BLaER1 (cell line): ENCODE data around the gene CALCOCO1.

Experiments used
- H3K27ac ChIP-seq: shearing (Covaris generic); formaldehyde crosslinking; 2 replicates; pipeline ENCODE4 v1.8.1; 2022
- H3K27me3 ChIP-seq: shearing (Covaris generic); formaldehyde crosslinking; 2 replicates; pipeline ENCODE4 v1.8.1; 2022
- H3K36me3 ChIP-seq: shearing (Covaris generic); formaldehyde crosslinking; 2 replicates; pipeline ENCODE4 v1.8.1; 2022
- H3K4me1 ChIP-seq: shearing (Covaris generic); formaldehyde crosslinking; 2 replicates; pipeline ENCODE4 v1.8.1; 2022
- H3K4me2 ChIP-seq: shearing (Covaris generic); formaldehyde crosslinking; 2 replicates; pipeline ENCODE4 v1.8.1; 2022
- H3K4me3 ChIP-seq: shearing (Covaris generic); formaldehyde crosslinking; 2 replicates; pipeline ENCODE4 v1.8.1; 2022
- H3K9ac ChIP-seq: shearing (Covaris generic); formaldehyde crosslinking; 2 replicates; pipeline ENCODE4 v1.8.1; 2022
- H3K9me3 ChIP-seq: shearing (Covaris generic); formaldehyde crosslinking; 2 replicates; pipeline ENCODE4 v1.8.1; 2022
- H4K20me1 ChIP-seq: shearing (Covaris generic); formaldehyde crosslinking; 2 replicates; pipeline ENCODE4 v1.8.1; 2022
- Cebpa-rat ChIP-seq: shearing (Covaris generic); IDR thresholded peaks from 2 replicates; pipeline ENCODE4 v1.8.1; 2022

CALCOCO1 gene

DNA sequence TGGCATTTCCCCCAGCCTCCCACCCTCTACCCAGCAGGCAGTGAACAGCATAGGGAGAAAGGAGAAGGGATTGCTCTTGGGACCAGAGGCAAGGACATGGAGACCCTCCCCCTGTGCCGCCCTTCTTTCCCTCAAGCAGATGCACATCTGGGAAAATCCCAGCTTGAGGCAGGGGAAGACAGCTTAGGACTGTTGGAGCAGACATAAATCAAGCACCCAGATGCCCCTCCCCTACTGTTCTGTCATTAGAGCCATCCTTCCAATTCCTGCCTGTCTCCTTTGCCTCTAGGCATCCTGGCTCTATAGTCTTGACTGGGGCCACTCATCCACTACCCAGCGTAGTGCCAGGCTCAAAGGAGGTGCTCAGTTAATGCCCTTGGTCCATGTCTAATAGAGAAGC is 32.0 kb upstream of the CALCOCO1 start:
- Histone ChIP-seq H3K4me3 (no peak overlapping the region), H3K36me3 (no peaks in the 10 kb centered on the region), H4K20me1 (no peaks in the 10 kb centered on the region), H3K9me3 (no peaks in the 10 kb centered on the region), H3K27ac (no peak overlapping the region), H3K4me2 (no peak overlapping the region), H3K9ac (no peak overlapping the region), H3K4me1 (peaks cover 31% of the 10 kb centered on the region), H3K27me3 (peaks cover 53% of the 10 kb centered on the region)
- TF ChIP-seq Cebpa-rat, result no peak

- TF ChIP-seq Cebpa-rat, result no peak
- Histone ChIP-seq H3K4me2 (no peak overlapping the region), H3K9ac (no peak overlapping the region), H3K4me1 (peaks cover 37% of the 10 kb centered on the region), H3K36me3 (no peaks in the 10 kb centered on the region), H3K9me3 (no peaks in the 10 kb centered on the region), H3K27me3 (peaks cover 58% of the 10 kb centered on the region), H3K27ac (no peak overlapping the region), H3K4me3 (no peak overlapping the region), H4K20me1 (no peaks in the 10 kb centered on the region)
Observed at GRCh38 chr12:53758730-53759103, 31.5 kb upstream of the CALCOCO1 start.

DNA sequence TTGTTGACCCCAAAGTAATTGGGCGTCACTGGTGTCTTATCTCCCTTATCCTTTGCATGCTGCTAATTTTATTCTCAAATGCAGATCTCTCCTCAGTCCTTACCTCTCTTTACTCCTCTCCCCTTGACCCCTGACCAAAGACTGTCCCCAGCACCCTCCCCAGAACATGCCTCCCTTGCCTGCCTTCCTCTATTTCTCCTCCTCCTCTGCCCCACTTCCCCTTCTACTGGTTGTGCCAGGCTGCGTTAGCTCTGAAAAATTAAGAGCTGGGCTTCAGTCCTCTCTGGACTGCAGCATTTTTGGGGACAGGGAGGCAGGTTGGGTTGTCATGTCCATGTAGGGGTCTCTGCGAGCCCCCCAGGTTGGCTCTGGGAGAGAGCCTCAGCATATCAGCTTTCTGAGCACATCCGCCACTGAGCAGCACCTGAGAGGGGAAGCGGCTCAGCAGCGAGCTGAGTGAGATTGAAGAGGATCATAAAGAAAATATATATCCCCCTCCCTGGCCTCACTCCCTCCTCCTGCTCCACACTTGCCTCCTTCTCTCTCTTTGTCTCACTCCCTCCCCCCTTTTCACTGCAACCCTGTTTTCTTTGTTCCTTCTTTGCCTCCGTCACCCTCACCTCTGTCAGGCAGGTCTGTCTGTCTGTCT is 31.0 kb upstream of the CALCOCO1 start:
- Histone ChIP-seq H3K4me3 (no peak overlapping the region), H3K9ac (no peak overlapping the region), H3K27ac (no peak overlapping the region), H3K9me3 (no peaks in the 10 kb centered on the region), H3K27me3 (peaks cover 63% of the 10 kb centered on the region), H3K4me2 (no peak overlapping the region), H3K4me1 (peaks cover 42% of the 10 kb centered on the region), H3K36me3 (no peaks in the 10 kb centered on the region), H4K20me1 (no peaks in the 10 kb centered on the region)
- TF ChIP-seq Cebpa-rat, result no peak

GRCh38 chr12:53757101-53757770 is 30.0 kb upstream of the CALCOCO1 start:
- peak overlapping the region; percentile 69 for H3K4me2 ChIP-seq
- H4K20me1 ChIP-seq, result no peaks in the 10 kb centered on the region
- peaks cover 44% of the 10 kb centered on the region for H3K4me1 ChIP-seq
- no peaks in the 10 kb centered on the region for H3K36me3 ChIP-seq
- no peak overlapping the region for H3K4me3 ChIP-seq
- no peak overlapping the region for H3K9ac ChIP-seq
- no peaks in the 10 kb centered on the region for H3K9me3 ChIP-seq
- H3K27ac ChIP-seq, result no peak overlapping the region
- H3K27me3 ChIP-seq, result peaks cover 73% of the 10 kb centered on the region
- no peak for TF ChIP-seq Cebpa-rat

DNA sequence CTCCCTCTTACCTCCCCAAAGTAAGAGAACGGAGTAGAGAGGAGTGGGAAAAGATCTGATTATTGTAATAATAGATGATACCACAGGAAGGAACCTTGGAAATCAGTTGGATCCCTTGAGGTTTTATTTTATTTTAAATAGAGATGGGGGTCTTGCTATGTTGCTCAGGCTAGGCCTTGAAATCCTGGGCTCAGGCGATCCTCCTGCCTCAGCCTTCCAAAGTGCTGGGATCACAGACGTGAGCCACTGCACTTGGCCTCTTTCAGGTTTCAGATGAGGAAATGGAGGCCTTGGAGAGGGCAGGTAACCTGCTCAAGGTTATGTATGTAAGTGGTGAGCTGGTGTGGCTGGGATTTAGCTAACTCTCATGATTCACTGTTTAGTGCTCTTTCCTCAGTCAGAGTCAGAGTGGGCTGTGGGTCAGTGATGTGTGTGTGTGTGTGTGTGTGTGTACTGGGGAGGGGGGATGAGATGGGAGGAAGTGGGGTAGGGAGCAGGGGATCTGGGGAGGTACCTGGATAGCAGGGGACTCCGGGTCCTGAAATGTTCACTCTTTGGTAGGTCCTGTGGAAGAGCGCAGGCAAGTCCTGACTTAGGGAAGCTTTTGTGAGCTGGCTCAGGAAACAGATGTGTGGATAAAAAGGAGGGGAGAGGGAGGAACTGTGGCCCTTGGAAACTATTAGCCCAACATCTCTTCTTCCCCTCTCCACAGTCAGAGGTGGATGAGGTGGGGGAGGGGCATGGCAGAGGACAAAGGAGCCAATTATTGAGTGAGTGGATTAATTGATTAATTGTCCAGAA is 29.2 kb upstream of the CALCOCO1 start:
- Histone ChIP-seq H3K4me2 (peak overlapping the region; percentile 69), H3K27me3 (peaks cover 80% of the 10 kb centered on the region), H3K9me3 (no peaks in the 10 kb centered on the region), H3K4me1 (peaks cover 51% of the 10 kb centered on the region), H3K36me3 (no peaks in the 10 kb centered on the region), H3K27ac (no peak overlapping the region), H3K9ac (no peak overlapping the region), H4K20me1 (no peaks in the 10 kb centered on the region), H3K4me3 (no peak overlapping the region)
- TF ChIP-seq Cebpa-rat, result no peak

- no peaks in the 10 kb centered on the region for H3K9me3 ChIP-seq
- no peaks in the 10 kb centered on the region for H3K36me3 ChIP-seq
- H3K4me3 ChIP-seq, result no peak overlapping the region
- H3K27me3 ChIP-seq, result peaks cover 86% of the 10 kb centered on the region
- H3K9ac ChIP-seq, result no peak overlapping the region
- peak overlapping the region; percentile 69 for H3K4me2 ChIP-seq
- no peaks in the 10 kb centered on the region for H4K20me1 ChIP-seq
- peaks cover 57% of the 10 kb centered on the region for H3K4me1 ChIP-seq
- TF ChIP-seq Cebpa-rat, result no peak
- H3K27ac ChIP-seq, result no peak overlapping the region
Observed at GRCh38 chr12:53755893-53756292, 28.6 kb upstream of the CALCOCO1 start.

DNA sequence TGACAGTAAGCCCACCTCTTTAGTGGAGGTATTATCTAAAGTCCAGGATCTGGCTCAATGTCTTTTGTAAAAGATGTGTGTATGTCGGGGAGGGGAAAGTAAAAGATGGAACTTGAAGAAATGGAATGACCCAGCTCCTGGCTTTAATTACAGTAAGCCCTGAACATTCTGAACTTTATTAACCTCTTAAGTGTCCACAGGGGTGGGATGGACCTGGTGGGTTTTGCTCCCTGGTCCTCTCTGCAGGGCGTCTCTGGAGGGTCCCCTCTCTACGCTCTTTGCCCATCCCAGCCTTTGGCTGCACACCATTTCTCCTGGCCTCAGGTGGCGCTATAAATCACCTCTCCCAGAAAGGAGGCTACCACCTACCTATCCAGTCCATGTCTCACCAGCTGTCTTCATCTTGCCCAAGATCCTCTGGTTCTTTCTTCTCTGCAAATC is 28.2 kb upstream of the CALCOCO1 start:
- Histone ChIP-seq H3K27ac (no peak overlapping the region), H3K36me3 (no peaks in the 10 kb centered on the region), H4K20me1 (no peaks in the 10 kb centered on the region), H3K4me2 (peak overlapping the region; percentile 69), H3K9me3 (no peaks in the 10 kb centered on the region), H3K9ac (no peak overlapping the region), H3K27me3 (peaks cover 91% of the 10 kb centered on the region), H3K4me1 (peaks cover 61% of the 10 kb centered on the region), H3K4me3 (no peak overlapping the region)
- no peak for TF ChIP-seq Cebpa-rat

DNA sequence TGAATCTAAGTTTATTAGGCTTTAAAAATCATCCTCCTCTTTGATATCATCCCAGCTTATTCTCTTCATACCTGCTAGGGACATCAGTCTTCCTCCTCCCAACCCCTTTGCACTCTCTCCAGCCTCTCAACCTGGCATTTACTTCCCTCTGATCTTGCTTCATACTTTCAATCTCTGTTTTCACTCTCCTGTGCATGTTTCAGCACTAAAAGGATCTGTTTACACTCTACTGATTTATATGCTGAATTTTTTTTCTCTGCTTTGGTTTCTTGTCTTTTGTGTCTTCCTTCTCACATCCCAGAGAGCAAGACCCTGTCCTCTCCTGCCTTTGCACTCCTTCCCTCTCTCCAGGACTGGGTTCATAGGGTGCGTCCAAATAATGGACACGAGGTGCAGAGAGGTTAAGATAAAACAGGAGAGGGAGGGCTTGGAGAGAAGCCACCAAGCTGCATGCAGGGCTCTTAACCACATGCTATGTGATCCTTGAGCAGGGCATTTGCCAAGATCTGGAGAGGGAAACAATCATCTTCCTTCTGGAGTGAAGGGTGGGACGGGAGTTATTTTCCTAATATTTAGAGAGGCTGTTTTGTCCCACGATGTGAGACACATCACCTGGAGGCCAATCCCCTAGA is 27.5 kb upstream of the CALCOCO1 start:
- peaks cover 95% of the 10 kb centered on the region for H3K27me3 ChIP-seq
- TF ChIP-seq Cebpa-rat, result no peak
- H3K4me2 ChIP-seq, result peak overlapping the region; percentile 69
- no peaks in the 10 kb centered on the region; the same call in 1 of the 2 replicates for H4K20me1 ChIP-seq
- no peaks in the 10 kb centered on the region for H3K9me3 ChIP-seq
- H3K4me3 ChIP-seq, result no peak overlapping the region
- H3K27ac ChIP-seq, result no peak overlapping the region
- H3K9ac ChIP-seq, result no peak overlapping the region
- H3K4me1 ChIP-seq, result peaks cover 66% of the 10 kb centered on the region
- H3K36me3 ChIP-seq, result no peaks in the 10 kb centered on the region

DNA sequence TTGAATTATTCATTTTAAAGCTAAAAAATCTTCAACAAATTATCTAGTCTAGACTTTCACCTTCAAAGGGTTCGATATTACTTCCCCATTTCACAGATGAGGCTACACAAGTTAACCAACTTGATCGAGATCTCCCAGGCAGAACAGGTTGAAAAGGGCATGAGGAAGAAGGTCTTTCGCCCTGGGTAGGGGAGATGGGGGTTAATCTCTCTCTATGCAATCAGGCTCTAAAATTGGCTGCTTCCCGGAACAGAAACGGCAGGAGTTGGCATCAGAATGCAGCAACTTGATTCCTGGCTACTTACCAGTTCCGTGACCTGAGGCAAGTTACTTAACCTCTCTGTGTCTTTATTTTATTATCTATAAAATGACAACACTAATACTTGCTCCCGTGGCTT is 26.9 kb upstream of the CALCOCO1 start:
- Histone ChIP-seq H3K4me3 (no peak overlapping the region), H3K9me3 (no peaks in the 10 kb centered on the region), H3K4me2 (peak overlapping the region; percentile 69), H3K27ac (no peak overlapping the region), H3K9ac (no peak overlapping the region), H4K20me1 (peaks cover 4% of the 10 kb centered on the region; the same call in 1 of the 2 replicates), H3K4me1 (peaks cover 66% of the 10 kb centered on the region), H3K27me3 (peaks cover 95% of the 10 kb centered on the region), H3K36me3 (no peaks in the 10 kb centered on the region)
- no peak for TF ChIP-seq Cebpa-rat

GRCh38 chr12:53752621-53753020 is 25.4 kb upstream of the CALCOCO1 start:
- Histone ChIP-seq H3K27ac (no peak overlapping the region), H3K9me3 (no peaks in the 10 kb centered on the region), H3K4me2 (no peak overlapping the region), H3K4me3 (no peak overlapping the region), H3K36me3 (no peaks in the 10 kb centered on the region), H3K27me3 (peaks cover 95% of the 10 kb centered on the region), H3K9ac (no peak overlapping the region), H4K20me1 (peaks cover 20% of the 10 kb centered on the region; the same call in 1 of the 2 replicates), H3K4me1 (peaks cover 66% of the 10 kb centered on the region)
- TF ChIP-seq Cebpa-rat, result no peak
